Right lobe of liver (tissue), 4 donors: ENCODE results near the gene POMT2.

ENCODE experiments used
- CTCF ChIP-seq, 4 donors: fragments of 200-600 bp in 3 of 4; fragments of 450-650 bp in 1 of 4; IDR thresholded peaks; one replicate each; pipeline versions ENCODE4 v1.5.1 to v1.8.0; 2016 to 2022; ENCODE audit warnings: antibody characterized with exemption in 4 of 4, mild to moderate bottlenecking in 2 of 4
- POLR2A ChIP-seq: fragments of 450-650 bp; IDR thresholded peaks from one replicate; pipeline ENCODE4 v1.6.1; 2017; ENCODE audit warnings: antibody characterized with exemption, mild to moderate bottlenecking
- donor health status: DM: no; HTN: no; CAD: no.
- donor health status: DM: no; HTN: no; CAD: no.
- donor health status: DM: no; HTN: yes; CAD: no.

- TF ChIP-seq CTCF (IDR thresholded peaks at IDR 0.05) (no peak), POLR2A (no peak)
Observed at GRCh38 chr14:77314043-77314442, 6.6 kb downstream of the POMT2 start.
